GM12874 (cell line): ENCODE results near the gene SARS1.

Experiments
- TF ChIP-seq, protein P1 (sequence below): IDR thresholded peaks from 2 replicates; pipeline ENCODE4 v1.5.1; 2011; ENCODE audit warnings: low read depth, mild to moderate bottlenecking, control low read depth, low read length, moderate library complexity; ENCODE audit not compliant: insufficient read depth

Gene SARS1

DNA sequence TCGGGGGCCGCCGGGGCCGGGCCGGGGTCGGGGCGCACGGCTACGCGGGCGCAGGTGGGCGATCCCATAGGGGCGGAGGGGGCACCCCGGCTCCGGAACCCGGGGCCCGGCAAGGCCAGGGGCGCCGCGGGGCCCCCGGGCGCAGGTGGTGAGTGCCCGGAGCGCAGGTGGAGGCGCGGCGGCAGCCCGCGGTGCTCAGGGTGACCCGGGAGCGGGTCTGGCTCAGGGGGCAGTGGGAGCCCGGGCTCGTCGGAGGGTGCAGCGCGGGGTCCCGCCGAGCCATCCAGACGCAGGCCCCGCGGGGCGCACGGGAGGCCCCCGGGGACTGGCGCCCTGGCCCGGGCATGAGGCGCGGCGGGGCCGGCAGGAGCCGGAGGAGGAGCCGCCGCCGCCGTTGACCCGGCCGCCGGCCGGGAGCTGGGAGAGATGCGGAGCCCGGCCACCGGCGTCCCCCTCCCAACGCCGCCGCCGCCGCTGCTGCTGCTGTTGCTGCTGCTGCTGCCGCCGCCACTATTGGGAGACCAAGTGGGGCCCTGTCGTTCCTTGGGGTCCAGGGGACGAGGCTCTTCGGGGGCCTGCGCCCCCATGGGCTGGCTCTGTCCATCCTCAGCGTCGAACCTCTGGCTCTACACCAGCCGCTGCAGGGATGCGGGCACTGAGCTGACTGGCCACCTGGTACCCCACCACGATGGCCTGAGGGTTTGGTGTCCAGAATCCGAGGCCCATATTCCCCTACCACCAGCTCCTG, 36.1 kb downstream of the SARS1 start:
- TF ChIP-seq, protein P1, sequence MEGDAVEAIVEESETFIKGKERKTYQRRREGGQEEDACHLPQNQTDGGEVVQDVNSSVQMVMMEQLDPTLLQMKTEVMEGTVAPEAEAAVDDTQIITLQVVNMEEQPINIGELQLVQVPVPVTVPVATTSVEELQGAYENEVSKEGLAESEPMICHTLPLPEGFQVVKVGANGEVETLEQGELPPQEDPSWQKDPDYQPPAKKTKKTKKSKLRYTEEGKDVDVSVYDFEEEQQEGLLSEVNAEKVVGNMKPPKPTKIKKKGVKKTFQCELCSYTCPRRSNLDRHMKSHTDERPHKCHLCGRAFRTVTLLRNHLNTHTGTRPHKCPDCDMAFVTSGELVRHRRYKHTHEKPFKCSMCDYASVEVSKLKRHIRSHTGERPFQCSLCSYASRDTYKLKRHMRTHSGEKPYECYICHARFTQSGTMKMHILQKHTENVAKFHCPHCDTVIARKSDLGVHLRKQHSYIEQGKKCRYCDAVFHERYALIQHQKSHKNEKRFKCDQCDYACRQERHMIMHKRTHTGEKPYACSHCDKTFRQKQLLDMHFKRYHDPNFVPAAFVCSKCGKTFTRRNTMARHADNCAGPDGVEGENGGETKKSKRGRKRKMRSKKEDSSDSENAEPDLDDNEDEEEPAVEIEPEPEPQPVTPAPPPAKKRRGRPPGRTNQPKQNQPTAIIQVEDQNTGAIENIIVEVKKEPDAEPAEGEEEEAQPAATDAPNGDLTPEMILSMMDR, result no peak

DNA sequence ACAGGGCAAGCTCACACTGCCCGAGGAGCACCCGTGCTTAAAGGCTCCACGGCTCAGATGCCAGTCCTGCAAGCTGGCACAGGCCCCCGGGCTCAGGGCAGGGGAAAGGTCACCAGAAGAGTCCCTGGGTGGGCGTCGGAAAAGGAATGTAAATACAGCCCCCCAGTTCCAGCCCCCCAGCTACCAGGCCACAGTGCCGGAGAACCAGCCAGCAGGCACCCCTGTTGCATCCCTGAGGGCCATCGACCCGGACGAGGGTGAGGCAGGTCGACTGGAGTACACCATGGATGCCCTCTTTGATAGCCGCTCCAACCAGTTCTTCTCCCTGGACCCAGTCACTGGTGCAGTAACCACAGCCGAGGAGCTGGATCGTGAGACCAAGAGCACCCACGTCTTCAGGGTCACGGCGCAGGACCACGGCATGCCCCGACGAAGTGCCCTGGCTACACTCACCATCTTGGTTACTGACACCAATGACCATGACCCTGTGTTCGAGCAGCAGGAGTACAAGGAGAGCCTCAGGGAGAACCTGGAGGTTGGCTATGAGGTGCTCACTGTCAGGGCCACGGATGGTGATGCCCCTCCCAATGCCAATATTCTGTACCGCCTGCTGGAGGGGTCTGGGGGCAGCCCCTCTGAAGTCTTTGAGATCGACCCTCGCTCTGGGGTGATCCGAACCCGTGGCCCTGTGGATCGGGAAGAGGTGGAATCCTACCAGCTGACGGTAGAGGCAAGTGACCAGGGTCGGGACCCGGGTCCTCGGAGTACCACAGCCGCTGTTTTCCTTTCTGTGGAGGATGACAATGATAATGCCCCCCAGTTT, 36.9 kb downstream of the SARS1 start:
- TF ChIP-seq, protein P1, result no peak

DNA sequence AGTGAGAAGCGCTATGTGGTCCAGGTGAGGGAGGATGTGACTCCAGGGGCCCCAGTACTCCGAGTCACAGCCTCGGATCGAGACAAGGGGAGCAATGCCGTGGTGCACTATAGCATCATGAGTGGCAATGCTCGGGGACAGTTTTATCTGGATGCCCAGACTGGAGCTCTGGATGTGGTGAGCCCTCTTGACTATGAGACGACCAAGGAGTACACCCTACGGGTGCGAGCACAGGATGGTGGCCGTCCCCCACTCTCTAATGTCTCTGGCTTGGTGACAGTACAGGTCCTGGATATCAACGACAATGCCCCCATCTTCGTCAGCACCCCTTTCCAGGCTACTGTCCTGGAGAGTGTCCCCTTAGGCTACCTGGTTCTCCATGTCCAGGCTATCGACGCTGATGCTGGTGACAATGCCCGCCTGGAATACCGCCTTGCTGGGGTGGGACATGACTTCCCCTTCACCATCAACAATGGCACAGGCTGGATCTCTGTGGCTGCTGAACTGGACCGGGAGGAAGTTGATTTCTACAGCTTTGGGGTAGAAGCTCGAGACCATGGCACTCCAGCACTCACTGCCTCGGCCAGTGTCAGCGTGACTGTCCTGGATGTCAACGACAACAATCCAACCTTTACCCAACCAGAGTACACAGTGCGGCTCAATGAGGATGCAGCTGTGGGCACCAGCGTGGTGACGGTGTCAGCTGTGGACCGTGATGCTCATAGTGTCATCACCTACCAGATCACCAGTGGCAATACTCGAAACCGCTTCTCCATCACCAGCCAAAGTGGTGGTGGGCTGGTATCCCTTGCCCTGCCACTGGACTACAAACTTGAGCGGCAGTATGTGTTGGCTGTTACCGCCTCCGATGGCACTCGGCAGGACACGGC, 37.8 kb downstream of the SARS1 start:
- TF ChIP-seq, protein P1, result no peak

DNA sequence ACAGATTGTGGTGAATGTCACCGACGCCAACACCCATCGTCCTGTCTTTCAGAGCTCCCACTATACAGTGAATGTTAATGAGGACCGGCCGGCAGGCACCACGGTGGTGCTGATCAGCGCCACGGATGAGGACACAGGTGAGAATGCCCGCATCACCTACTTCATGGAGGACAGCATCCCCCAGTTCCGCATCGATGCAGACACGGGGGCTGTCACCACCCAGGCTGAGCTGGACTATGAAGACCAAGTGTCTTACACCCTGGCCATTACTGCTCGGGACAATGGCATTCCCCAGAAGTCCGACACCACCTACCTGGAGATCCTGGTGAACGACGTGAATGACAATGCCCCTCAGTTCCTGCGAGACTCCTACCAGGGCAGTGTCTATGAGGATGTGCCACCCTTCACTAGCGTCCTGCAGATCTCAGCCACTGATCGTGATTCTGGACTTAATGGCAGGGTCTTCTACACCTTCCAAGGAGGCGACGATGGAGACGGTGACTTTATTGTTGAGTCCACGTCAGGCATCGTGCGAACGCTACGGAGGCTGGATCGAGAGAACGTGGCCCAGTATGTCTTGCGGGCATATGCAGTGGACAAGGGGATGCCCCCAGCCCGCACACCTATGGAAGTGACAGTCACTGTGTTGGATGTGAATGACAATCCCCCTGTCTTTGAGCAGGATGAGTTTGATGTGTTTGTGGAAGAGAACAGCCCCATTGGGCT, 38.6 kb downstream of the SARS1 start:
- TF ChIP-seq, protein P1, result no peak

DNA sequence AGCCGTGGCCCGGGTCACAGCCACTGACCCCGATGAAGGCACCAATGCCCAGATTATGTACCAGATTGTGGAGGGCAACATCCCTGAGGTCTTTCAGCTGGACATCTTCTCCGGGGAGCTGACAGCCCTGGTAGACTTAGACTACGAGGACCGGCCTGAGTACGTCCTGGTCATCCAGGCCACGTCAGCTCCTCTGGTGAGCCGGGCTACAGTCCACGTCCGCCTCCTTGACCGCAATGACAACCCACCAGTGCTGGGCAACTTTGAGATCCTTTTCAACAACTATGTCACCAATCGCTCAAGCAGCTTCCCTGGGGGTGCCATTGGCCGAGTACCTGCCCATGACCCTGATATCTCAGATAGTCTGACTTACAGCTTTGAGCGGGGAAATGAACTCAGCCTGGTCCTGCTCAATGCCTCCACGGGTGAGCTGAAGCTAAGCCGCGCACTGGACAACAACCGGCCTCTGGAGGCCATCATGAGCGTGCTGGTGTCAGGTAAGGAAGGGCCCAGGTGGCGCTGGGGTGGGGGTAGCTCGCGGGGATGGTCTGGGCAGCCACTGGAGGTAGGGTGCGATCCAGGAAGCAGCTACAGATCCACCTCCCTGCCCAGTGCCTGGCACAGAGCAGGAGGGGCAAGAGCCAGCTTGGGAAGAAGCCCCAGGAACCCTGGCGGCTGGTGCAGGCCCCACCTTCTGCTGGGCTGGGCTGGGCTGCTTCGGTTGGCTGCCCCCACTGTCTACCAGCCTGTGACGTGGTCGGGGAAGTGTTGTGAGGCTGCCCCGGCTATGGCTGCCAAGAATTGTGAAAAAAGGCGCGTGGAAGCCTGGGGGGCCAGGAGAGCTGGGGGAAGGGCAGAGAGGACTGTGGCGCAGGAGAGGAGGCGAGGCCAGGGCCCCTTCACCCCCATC, 39.4 kb downstream of the SARS1 start:
- TF ChIP-seq, protein P1, result no peak

DNA sequence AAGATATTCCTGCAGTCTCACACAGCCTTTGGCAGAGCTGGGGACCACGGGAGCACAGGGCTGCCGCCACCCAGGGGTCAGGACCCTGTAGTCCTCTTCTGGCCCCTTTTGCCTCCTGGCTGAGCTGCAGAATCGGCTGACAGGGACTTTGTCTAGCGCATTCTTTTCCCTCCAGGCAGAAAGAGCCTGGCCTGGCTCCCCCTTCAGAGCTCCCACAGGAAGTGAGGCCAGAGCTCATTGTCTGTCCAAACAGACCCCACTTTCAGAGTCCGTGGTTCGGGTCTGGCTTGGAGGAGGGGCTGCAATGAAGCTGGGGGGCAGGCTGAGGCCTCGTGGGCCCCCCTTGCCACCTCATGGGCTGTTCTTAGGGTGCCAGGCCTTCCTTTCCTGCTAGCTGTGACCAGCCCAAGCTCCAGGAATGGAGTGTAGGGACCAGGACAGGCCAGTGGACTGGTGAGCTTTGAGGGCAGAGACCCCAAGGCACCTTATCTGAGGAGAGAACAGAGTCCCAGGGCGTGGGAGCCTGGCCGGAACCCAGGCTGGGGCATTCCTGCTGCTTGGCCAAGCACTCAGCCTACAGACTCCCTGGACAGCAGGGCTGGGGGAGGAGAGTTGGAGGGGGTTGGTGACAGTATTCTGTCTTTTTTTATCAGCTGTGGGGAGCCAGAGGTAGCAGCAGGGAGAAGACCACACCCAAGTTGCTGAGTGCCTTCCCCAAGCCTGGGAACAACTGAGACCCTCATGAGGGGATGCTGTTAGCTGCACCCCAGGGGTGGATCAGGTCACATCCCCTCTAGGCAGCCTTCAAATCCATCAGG, 40.3 kb downstream of the SARS1 start:
- TF ChIP-seq, protein P1, result no peak
